GM19324 (cell line): Measurements from ENCODE around the gene NDUFAB1.
"Not testable (repeated sequence)": the region's sequence is repeated elsewhere in the genome, so short reads cannot be mapped to it uniquely, and the experiment has no call there.

Experiments
- ATAC-seq: cut with Tn5 transposase; IDR thresholded peaks from one replicate; pipeline ENCODE4 v1.9.1; 2021; ENCODE audit warnings: mild to moderate bottlenecking, moderate library complexity; ENCODE audit not compliant: unreplicated experiment, low FRiP score

The NDUFAB1 gene

GRCh38 chr16:23595951-23596720 lies at the start of gene NDUFAB1:
NDUFAB1 (minus strand) TSS chr16:23596316; CDS start chr16:23596290, 26 bp downstream.
- peak; percentile 91 for ATAC-seq

- no peak for ATAC-seq
Observed at GRCh38 chr16:23642246-23642774, 46.2 kb upstream of the NDUFAB1 start.

GRCh38 chr16:23640931-23641765 lies 45.0 kb upstream of the NDUFAB1 start, which contains the start of the genes DCTN5 and PALB2:
DCTN5 (plus strand) TSS chr16:23641466; CDS start chr16:23641543, 77 bp downstream.
PALB2 (minus strand) TSS chr16:23641310; CDS start chr16:23641157, 153 bp downstream.
- peak; percentile 97 for ATAC-seq

- no peak for ATAC-seq
Observed at GRCh38 chr16:23640615-23640930, 44.5 kb upstream of the NDUFAB1 start.

GRCh38 chr16:23635958-23636357 lies 39.8 kb upstream of the NDUFAB1 start:
- ATAC-seq = no peak

- no peak for ATAC-seq
Observed at GRCh38 chr16:23634461-23635036, 38.4 kb upstream of the NDUFAB1 start.

- ATAC-seq = not testable (repeated sequence)
Observed at GRCh38 chr16:23631874-23632273, 35.8 kb upstream of the NDUFAB1 start.

GRCh38 chr16:23629516-23629915 lies 33.4 kb upstream of the NDUFAB1 start:
- no peak for ATAC-seq

- ATAC-seq = no peak
Observed at GRCh38 chr16:23624092-23624491, 28.0 kb upstream of the NDUFAB1 start.

GRCh38 chr16:23615805-23616204 lies 19.7 kb upstream of the NDUFAB1 start:
- ATAC-seq = no peak

GRCh38 chr16:23611936-23612335 lies 15.8 kb upstream of the NDUFAB1 start:
- no peak for ATAC-seq

- not testable (repeated sequence) for ATAC-seq
Observed at GRCh38 chr16:23610905-23611304, 14.8 kb upstream of the NDUFAB1 start.

GRCh38 chr16:23609929-23610328 lies 13.8 kb upstream of the NDUFAB1 start:
- no peak for ATAC-seq

- ATAC-seq = no peak
Observed at GRCh38 chr16:23608194-23608593, 12.1 kb upstream of the NDUFAB1 start.

- no peak for ATAC-seq
Observed at GRCh38 chr16:23607726-23608125, 11.6 kb upstream of the NDUFAB1 start.

- ATAC-seq = no peak
Observed at GRCh38 chr16:23597003-23597756, 1.1 kb upstream of the NDUFAB1 start.

- ATAC-seq = no peak
Observed at GRCh38 chr16:23595246-23595950, 718 bp downstream of the NDUFAB1 start.

- ATAC-seq = no peak
Observed at GRCh38 chr16:23594186-23594585, 1.9 kb downstream of the NDUFAB1 start.

- ATAC-seq = no peak
Observed at GRCh38 chr16:23590181-23590580, 5.9 kb downstream of the NDUFAB1 start.

- ATAC-seq = no peak
Observed at GRCh38 chr16:23587726-23588125, 8.4 kb downstream of the NDUFAB1 start.
